Neuronal stem cell (in vitro differentiated cells): ENCODE data around the gene MCC.

ENCODE experiments used
- DNase-seq: peaks from one replicate; pipeline ENCODE4 v3.0.0-alpha.2; 2013; ENCODE audit warnings: low spot score
- H2AFZ ChIP-seq: one replicate; pipeline ENCODE4 v1.6.1; 2013; ENCODE audit warnings: mild to moderate bottlenecking, low read length, inconsistent platforms
- H2AK5ac ChIP-seq: 2 replicates; pipeline ENCODE4 v1.6.1; 2013; ENCODE audit warnings: low read depth, mild to moderate bottlenecking, inconsistent platforms, low read length, moderate library complexity, mixed read lengths
- H2BK120ac ChIP-seq: 2 replicates; pipeline ENCODE4 v1.6.1; 2013; ENCODE audit warnings: low read depth, mild to moderate bottlenecking, inconsistent platforms, low read length, moderate library complexity, mixed read lengths
- H2BK12ac ChIP-seq: one replicate; pipeline ENCODE4 v1.6.1; 2013; ENCODE audit warnings: low read length, inconsistent platforms
- H2BK15ac ChIP-seq: 2 replicates; pipeline ENCODE4 v1.6.1; 2013; ENCODE audit warnings: mild to moderate bottlenecking, low read length, inconsistent platforms, mixed read lengths
- H2BK5ac ChIP-seq: one replicate; pipeline ENCODE4 v1.6.1; 2013; ENCODE audit warnings: inconsistent platforms, mild to moderate bottlenecking, low read length, moderate library complexity
- H3K14ac ChIP-seq: one replicate; pipeline ENCODE4 v1.6.1; 2013; ENCODE audit warnings: low read length, inconsistent platforms
- H3K18ac ChIP-seq: 2 replicates; pipeline ENCODE4 v1.6.1; 2013; ENCODE audit warnings: low read length, inconsistent platforms
- H3K23ac ChIP-seq: 2 replicates; pipeline ENCODE4 v1.6.1; 2013; ENCODE audit warnings: low read depth, mild to moderate bottlenecking, mixed read lengths, low read length, inconsistent platforms; ENCODE audit not compliant: poor library complexity
- H3K27ac ChIP-seq: replicated peaks from 3 replicates; pipeline ENCODE4 v1.5.1; 2013; ENCODE audit warnings: low read length, inconsistent platforms
- H3K27me3 ChIP-seq, 3 experiments: 2 replicates each; pipeline ENCODE4 v1.6.1; 2013; ENCODE audit warnings: low read length in 3 of 3, mild to moderate bottlenecking in 2 of 3, inconsistent platforms in 1 of 3, low read depth in 1 of 3, mixed read lengths in 1 of 3, moderate library complexity in 1 of 3; ENCODE audit not compliant: control insufficient read depth in 3 of 3, insufficient read depth in 3 of 3
- H3K36me3 ChIP-seq, 2 donors: replicated peaks in 1 of 2; 2 replicates each; pipeline ENCODE4 v1.6.1; 2013; ENCODE audit warnings: low read length in 2 of 2; ENCODE audit not compliant: control insufficient read depth in 2 of 2, insufficient read depth in 2 of 2
- H3K4ac ChIP-seq: 2 replicates; pipeline ENCODE4 v1.6.1; 2013; ENCODE audit warnings: inconsistent platforms, mild to moderate bottlenecking, low read length, moderate library complexity
- H3K4me1 ChIP-seq, 2 donors: 1 replicate in 1 of 2; 2 replicates in 1 of 2; pipeline ENCODE4 v1.6.1; 2013; ENCODE audit warnings: low read length in 2 of 2, low read depth in 1 of 2; ENCODE audit not compliant: control insufficient read depth in 2 of 2, insufficient read depth in 1 of 2
- H3K4me2 ChIP-seq: one replicate; pipeline ENCODE4 v1.6.1; 2013; ENCODE audit warnings: mild to moderate bottlenecking, low read length, inconsistent platforms; ENCODE audit not compliant: insufficient read depth, poor library complexity, severe bottlenecking
- H3K4me3 ChIP-seq, 2 donors: 2 replicates each; pipeline ENCODE4 v1.5.1; 2013; ENCODE audit warnings: low read length in 2 of 2, mild to moderate bottlenecking in 2 of 2, inconsistent platforms in 1 of 2, moderate library complexity in 1 of 2
- H3K79me1 ChIP-seq: one replicate; pipeline ENCODE4 v1.6.1; 2013; ENCODE audit warnings: low read depth, mild to moderate bottlenecking, inconsistent platforms, low read length, moderate library complexity
- H3K9ac ChIP-seq: one replicate; pipeline ENCODE4 v1.6.1; 2013; ENCODE audit warnings: mild to moderate bottlenecking, low read depth, low read length, inconsistent platforms; ENCODE audit not compliant: poor library complexity
- H3K9me3 ChIP-seq, 2 donors: replicated peaks in 1 of 2; 2 replicates each; pipeline versions ENCODE3 to v1.6.1; 2013; ENCODE audit warnings: low read length in 2 of 2, mild to moderate bottlenecking in 2 of 2, inconsistent platforms in 1 of 2, low read depth in 1 of 2, mixed read lengths in 1 of 2, moderate library complexity in 1 of 2; ENCODE audit not compliant: control insufficient read depth in 2 of 2, insufficient read depth in 1 of 2
- H4K8ac ChIP-seq: one replicate; pipeline ENCODE4 v1.6.1; 2013; ENCODE audit warnings: low read depth, mild to moderate bottlenecking, inconsistent platforms, low read length, moderate library complexity
- H4K91ac ChIP-seq: one replicate; pipeline ENCODE4 v1.6.1; 2013; ENCODE audit warnings: low read length, low read depth, mild to moderate bottlenecking, inconsistent platforms; ENCODE audit not compliant: poor library complexity
- WGBS, 2 donors: extraction: QIAGEN DNeasy Blood & Tissue Kit; methylation state at CpG; one replicate each; pipeline ENCODE4 v1.1.7; 2013; ENCODE audit warnings: missing lambda C conversion rate in 2 of 2, mixed read lengths in 1 of 2; ENCODE audit not compliant: insufficient read length in 2 of 2, insufficient replicate concordance in 1 of 2; ENCODE audit errors: extremely low coverage in 2 of 2; 5-methylcytosine and 5-hydroxymethylcytosine counted together

Gene MCC

GRCh38 chr5:113167985-113168384 is 320.3 kb downstream of the MCC start:
- WGBS, 2 donors, result no CpG with 5 or more reads among the region's 2 CpGs
- no peak overlapping the region for H4K91ac ChIP-seq
- H3K27ac ChIP-seq, result no peak overlapping the region

GRCh38 chr5:113166852-113167366 is 321.3 kb downstream of the MCC start:
- Histone ChIP-seq H3K4me1 (peaks cover 3 to 8% of the 10 kb centered on the region in 2 donors), H4K8ac (no peak overlapping the region), H3K36me3 (no peaks in the 10 kb centered on the region), H3K4me2 (no peak overlapping the region), H2BK15ac (no peak overlapping the region), H3K4me3 (no peak overlapping the region), H3K9me3 (no peaks in the 10 kb centered on the region), H2AFZ (no peak overlapping the region), H3K4ac (no peak overlapping the region), H2BK5ac (no peak overlapping the region), H3K9ac (no peak overlapping the region), H2AK5ac (no peak overlapping the region), H2BK120ac (no peak overlapping the region), H4K91ac (no peak overlapping the region), H3K79me1 (no peaks in the 10 kb centered on the region), H3K23ac (no peak overlapping the region), H3K14ac (no peak overlapping the region), H3K18ac (no peak overlapping the region), H3K27me3 (no peaks in the 10 kb centered on the region), H3K27ac (no peak overlapping the region), H2BK12ac (no peak overlapping the region)
- no CpG with 5 or more reads among the region's 7 CpGs for WGBS, 2 donors
- no peak for DNase-seq

More at GRCh38 chr5:113167985-113168384, 320.3 kb downstream of the MCC start:
- no peak overlapping the region for H3K14ac ChIP-seq
- no peak overlapping the region for H3K9ac ChIP-seq
- no peak overlapping the region for H2BK5ac ChIP-seq
- no peaks in the 10 kb centered on the region for H3K27me3 ChIP-seq
- no peak overlapping the region for H2AK5ac ChIP-seq
- H3K79me1 ChIP-seq, result no peaks in the 10 kb centered on the region
- no peak overlapping the region for H2AFZ ChIP-seq
- H3K4ac ChIP-seq, result no peak overlapping the region
- no peak overlapping the region for H2BK12ac ChIP-seq
- H3K18ac ChIP-seq, result no peak overlapping the region
- H3K4me3 ChIP-seq, result no peak overlapping the region
- no peak overlapping the region for H3K4me2 ChIP-seq
- no peaks in the 10 kb centered on the region for H3K36me3 ChIP-seq
- H4K8ac ChIP-seq, result no peak overlapping the region
- peaks cover 3 to 8% of the 10 kb centered on the region in 2 donors for H3K4me1 ChIP-seq
- no peak overlapping the region for H2BK15ac ChIP-seq
- H3K23ac ChIP-seq, result no peak overlapping the region
- DNase-seq, result no peak
- H3K9me3 ChIP-seq, result no peaks in the 10 kb centered on the region
- no peak overlapping the region for H2BK120ac ChIP-seq

- no peak overlapping the region for H3K4me2 ChIP-seq
- H3K4me1 ChIP-seq, result peaks cover 3 to 8% of the 10 kb centered on the region in 2 donors
- no peak overlapping the region for H3K23ac ChIP-seq
- no peaks in the 10 kb centered on the region for H3K9me3 ChIP-seq
- H3K18ac ChIP-seq, result no peak overlapping the region
- no peak overlapping the region for H3K4ac ChIP-seq
- H2BK12ac ChIP-seq, result no peak overlapping the region
- H3K36me3 ChIP-seq, result no peaks in the 10 kb centered on the region
- H2BK5ac ChIP-seq, result no peak overlapping the region
- no peak overlapping the region for H3K9ac ChIP-seq
- DNase-seq, result no peak
- no peak overlapping the region for H4K91ac ChIP-seq
- H3K4me3 ChIP-seq, result no peak overlapping the region
- no peaks in the 10 kb centered on the region for H3K79me1 ChIP-seq
- H4K8ac ChIP-seq, result no peak overlapping the region
- no peak overlapping the region for H2BK120ac ChIP-seq
- no peak overlapping the region for H3K14ac ChIP-seq
- H2AFZ ChIP-seq, result no peak overlapping the region
- H3K27ac ChIP-seq, result no peak overlapping the region
- no peak overlapping the region for H2BK15ac ChIP-seq
- no CpG with 5 or more reads among the region's 4 CpGs for WGBS, 2 donors
- no peaks in the 10 kb centered on the region for H3K27me3 ChIP-seq
- H2AK5ac ChIP-seq, result no peak overlapping the region
These were observed 322.0 kb downstream of the MCC start for GRCh38 chr5:113166261-113166660.

GRCh38 chr5:113164021-113164420 is 324.2 kb downstream of the MCC start:
- WGBS, 2 donors, result no CpG with 5 or more reads among the region's 1 CpG
- no peak overlapping the region for H3K9ac ChIP-seq
- H2AK5ac ChIP-seq, result no peak overlapping the region

More at GRCh38 chr5:113164021-113164420, 324.2 kb downstream of the MCC start:
- Histone ChIP-seq H3K9me3 (no peaks in the 10 kb centered on the region), H3K23ac (no peak overlapping the region), H2BK12ac (no peak overlapping the region), H2BK5ac (no peak overlapping the region), H2BK15ac (no peak overlapping the region), H3K18ac (no peak overlapping the region), H4K91ac (no peak overlapping the region), H2BK120ac (no peak overlapping the region), H3K79me1 (no peaks in the 10 kb centered on the region), H3K4ac (no peak overlapping the region), H3K4me3 (no peak overlapping the region), H3K27me3 (no peaks in the 10 kb centered on the region), H3K14ac (no peak overlapping the region), H4K8ac (no peak overlapping the region), H3K4me1 (peaks cover 0 to 5% of the 10 kb centered on the region in 2 donors), H3K4me2 (no peak overlapping the region), H3K36me3 (no peaks in the 10 kb centered on the region), H3K27ac (no peak overlapping the region), H2AFZ (no peak overlapping the region)
- DNase-seq, result no peak
